Psoas muscle (tissue), 8 donors: ENCODE data around the gene FPR3. TPM values are rescaled to one million over a fixed set of nuclear protein-coding genes. Genes with fewer than 3 reads are reported as not detected.

Experiments used
- ATAC-seq, 4 donors: fragments of 200-7000 bp; cut with Tn5 transposase; one replicate each; pipeline ENCODE4 v1.9.1; 2020; ENCODE audit warnings: moderate library complexity in 3 of 4, mild to moderate bottlenecking in 2 of 4
- DNase-seq, 2 donors: peaks; one replicate each; pipeline ENCODE4 v3.0.0-alpha.2; 2020
- H3K27ac ChIP-seq: fragments of 200-600 bp; one replicate; pipeline ENCODE4 v1.8.0; 2022
- H3K27me3 ChIP-seq, 3 donors: fragments of 200-600 bp in 1 of 3; one replicate each; pipeline versions ENCODE4 v1.6.1 to v1.8.0; 2013 to 2022; ENCODE audit warnings: low read length in 2 of 3, mild to moderate bottlenecking in 2 of 3, moderate library complexity in 1 of 3; ENCODE audit not compliant: insufficient read depth in 3 of 3
- H3K36me3 ChIP-seq, 2 donors: fragments of 200-600 bp in 1 of 2; one replicate each; pipeline versions ENCODE4 v1.6.1 to v1.8.0; 2013 to 2022; ENCODE audit warnings: low read depth in 1 of 2, mild to moderate bottlenecking in 1 of 2, moderate library complexity in 1 of 2; ENCODE audit not compliant: insufficient read depth in 1 of 2
- H3K4me1 ChIP-seq: fragments of 200-600 bp; one replicate; pipeline ENCODE4 v1.8.0; 2022
- H3K4me3 ChIP-seq: fragments of 200-600 bp; one replicate; pipeline ENCODE4 v1.8.0; 2022; ENCODE audit warnings: mild to moderate bottlenecking
- H3K9me3 ChIP-seq: fragments of 200-600 bp; one replicate; pipeline ENCODE4 v1.8.0; 2022
- WGBS, 3 donors: extraction: QIAGEN DNeasy Blood & Tissue Kit; methylation state at CpG; one replicate each; pipeline versions ENCODE4 v1.1.6 to v1.1.7; 2013; 5-methylcytosine and 5-hydroxymethylcytosine counted together
- intact Hi-C, 2 donors: fragments of 100-400 bp; cut with DNase I; formaldehyde crosslinking; loops; one replicate each; pipeline versions ENCODE4 v1.11.0 to v1.14.2; 2022
- long read RNA-seq, 2 donors: library from polyadenylated mRNA; unstranded; transcript quantifications; one replicate each; pipeline ENCODE4 v2.0.0, GENCODE V29; 2021
- polyA plus RNA-seq, 3 donors: library from polyadenylated mRNA; stranded (reverse); fragments of 200-250 nt; gene quantifications; one replicate each; pipeline ENCODE4 v1.2.3, GENCODE V29; 2013
- total RNA-seq, 4 donors: library from RNA; stranded (reverse); fragmentation: NEBNext Ultra II Directional in 2 of 4; extraction: Animal tissue kit (Norgen Biotek cat#: 25700) in 2 of 4; gene quantifications; one replicate each; pipeline versions ENCODE4 v1.2.1 to v1.2.4, GENCODE V29; 2021 to 2023
- TF ChIP-seq, protein P1 (sequence below): fragments of 200-600 bp; IDR thresholded peaks from one replicate; pipeline ENCODE4 v1.8.0; 2022; ENCODE audit warnings: antibody characterized with exemption
- donor health status: healthy with polysubstance abuse.
- donor health status: DM: no; HTN: no; CAD: no; lungs with moderate emphysema.
- donor health status: Bipolar disorder and iron deficiency.
- donor health status: healthy.
- donor health status: DM: yes; HTN: yes; CAD: no.
- donor health status: DM: no; HTN: no; CAD: no.
- donor health status: DM: no; HTN: no; CAD: no.
- donor health status: DM: yes; HTN: yes; CAD: no.

The FPR3 gene
- total RNA-seq (1 to 10 TPM; 1.2 to 2.3 (median 1.8) TPM), polyA plus RNA-seq (under 1 TPM; 0.27 to 0.66 (median 0.32) TPM)
- long read RNA-seq, donor 1, partial matches to known transcripts = 0 of 1 reads
- long read RNA-seq, donor 1, other reads (novel, unspliced or antisense) = 0 of 1 reads
- long read RNA-seq, donor 2, partial matches to known transcripts = 0 of 1 reads
- long read RNA-seq, donor 2, other reads (novel, unspliced or antisense) = 0 of 1 reads

- Histone ChIP-seq H3K4me3 (peak within 1 kb of the TSS; percentile 28), H3K4me1 (no peaks in the 10 kb centered on the region), H3K9me3 (no peaks in the 10 kb centered on the region), H3K36me3 (no peaks in the 10 kb centered on the region), H3K27ac (no peak within 1 kb of the TSS), H3K27me3 (peaks cover 0 to 3% (median 3%) of the 10 kb centered on the region in 3 donors)
- intact Hi-C loops = no loop called here
- TF ChIP-seq, protein P1, sequence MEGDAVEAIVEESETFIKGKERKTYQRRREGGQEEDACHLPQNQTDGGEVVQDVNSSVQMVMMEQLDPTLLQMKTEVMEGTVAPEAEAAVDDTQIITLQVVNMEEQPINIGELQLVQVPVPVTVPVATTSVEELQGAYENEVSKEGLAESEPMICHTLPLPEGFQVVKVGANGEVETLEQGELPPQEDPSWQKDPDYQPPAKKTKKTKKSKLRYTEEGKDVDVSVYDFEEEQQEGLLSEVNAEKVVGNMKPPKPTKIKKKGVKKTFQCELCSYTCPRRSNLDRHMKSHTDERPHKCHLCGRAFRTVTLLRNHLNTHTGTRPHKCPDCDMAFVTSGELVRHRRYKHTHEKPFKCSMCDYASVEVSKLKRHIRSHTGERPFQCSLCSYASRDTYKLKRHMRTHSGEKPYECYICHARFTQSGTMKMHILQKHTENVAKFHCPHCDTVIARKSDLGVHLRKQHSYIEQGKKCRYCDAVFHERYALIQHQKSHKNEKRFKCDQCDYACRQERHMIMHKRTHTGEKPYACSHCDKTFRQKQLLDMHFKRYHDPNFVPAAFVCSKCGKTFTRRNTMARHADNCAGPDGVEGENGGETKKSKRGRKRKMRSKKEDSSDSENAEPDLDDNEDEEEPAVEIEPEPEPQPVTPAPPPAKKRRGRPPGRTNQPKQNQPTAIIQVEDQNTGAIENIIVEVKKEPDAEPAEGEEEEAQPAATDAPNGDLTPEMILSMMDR = no peak
- DNase-seq (no peak), ATAC-seq (no peak)
- 49 to 61% (median 57%) methylated on average over 2 of the region's 2 CpGs for WGBS, 3 donors
Measured at GRCh38 chr19:51794885-51795490, at the start of gene FPR3. Gene FPR3, plus strand, starts transcription at chr19:51795157. Its CDS starts 28,592 bp downstream, at chr19:51823749.

DNA sequence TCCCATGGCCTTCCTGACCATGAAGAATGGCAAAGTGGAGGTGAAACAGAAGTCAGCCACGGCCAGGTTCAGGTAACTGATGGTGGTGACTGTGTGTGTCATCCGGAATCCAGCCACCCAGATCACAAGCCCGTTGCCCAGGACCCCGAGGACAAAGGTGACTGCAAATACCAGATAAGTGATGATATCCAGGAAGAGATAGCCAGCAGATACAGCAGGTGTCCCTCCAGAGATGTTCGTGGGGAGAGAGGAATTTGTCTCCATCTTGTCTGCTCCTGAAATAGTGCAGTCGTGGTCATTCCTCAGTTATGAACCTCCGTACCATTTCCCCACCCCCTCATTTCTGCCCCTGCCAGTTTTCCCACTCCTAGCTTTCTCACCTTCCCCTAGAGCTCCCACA lies 48.2 kb upstream of the FPR3 start:
- Histone ChIP-seq H3K4me1 (no peaks in the 10 kb centered on the region), H3K36me3 (no peaks in the 10 kb centered on the region), H3K27me3 (no peaks in the 10 kb centered on the region), H3K9me3 (no peaks in the 10 kb centered on the region), H3K4me3 (no peak overlapping the region), H3K27ac (no peak overlapping the region)
- TF ChIP-seq, protein P1 = no peak
- intact Hi-C loops = no loop called here
- ATAC-seq (no peak), DNase-seq (no peak)
- WGBS, 3 donors = 72 to 79% (median 75%) methylated on average over 7 of the region's 7 CpGs

DNA sequence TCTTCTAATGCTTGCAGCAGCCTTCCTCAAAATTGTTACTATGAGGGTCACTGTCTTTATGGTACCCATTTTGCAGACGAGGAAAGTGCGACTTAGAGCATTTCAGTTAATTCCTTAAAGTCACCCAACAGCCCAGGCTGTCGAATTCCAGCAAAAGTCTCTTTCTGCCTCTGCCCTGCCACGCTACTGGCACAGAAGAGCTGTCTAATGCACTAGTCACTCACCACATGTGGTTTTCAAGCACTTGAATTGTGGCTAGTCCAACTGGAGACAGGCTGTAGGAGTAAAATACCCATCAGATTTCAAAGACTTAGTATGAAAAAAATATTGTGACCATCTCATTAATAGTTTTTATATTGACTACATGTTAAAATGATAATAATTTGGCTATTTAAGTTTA lies 45.0 kb upstream of the FPR3 start:
- Histone ChIP-seq H3K27me3 (no peaks in the 10 kb centered on the region), H3K27ac (no peak overlapping the region), H3K4me3 (no peak overlapping the region), H3K9me3 (no peaks in the 10 kb centered on the region), H3K4me1 (no peaks in the 10 kb centered on the region), H3K36me3 (no peaks in the 10 kb centered on the region)
- TF ChIP-seq, protein P1 = no peak
- intact Hi-C loops = no loop called here
- 63 to 72% (median 72%) methylated on average over 4 of the region's 4 CpGs for WGBS, 3 donors
- DNase-seq = no peak
- ATAC-seq = no peak

DNA sequence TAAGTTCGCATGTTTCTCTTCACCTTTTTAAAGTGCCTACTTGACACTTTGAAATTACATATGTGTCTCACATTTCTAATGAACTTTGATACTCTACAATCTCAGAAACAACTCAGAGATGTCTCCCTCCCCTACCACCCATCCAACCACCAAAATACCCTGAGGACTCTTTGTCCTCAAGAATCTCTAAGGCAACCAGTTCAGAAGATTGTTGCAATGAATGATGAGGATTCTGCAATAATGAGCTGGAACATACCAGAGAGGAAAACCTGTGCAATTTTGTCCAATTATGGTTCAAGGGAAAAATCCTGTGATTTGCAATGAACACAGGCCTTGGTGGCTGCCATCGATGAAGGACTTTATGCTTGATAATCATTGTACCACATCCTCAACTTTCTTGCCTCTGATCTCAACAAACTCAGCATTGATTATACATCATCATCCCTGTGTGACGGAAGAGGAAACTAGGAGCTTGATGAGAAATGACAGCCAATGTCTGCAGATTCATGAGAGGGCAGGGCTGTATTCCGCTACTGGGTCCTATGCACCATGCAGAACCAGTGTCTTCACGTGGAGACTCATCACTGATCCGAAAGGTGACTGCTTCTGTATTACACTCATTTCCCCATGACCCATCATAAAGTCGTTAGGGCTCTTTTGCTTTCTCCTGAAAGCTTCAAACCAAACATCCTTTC lies 44.4 kb upstream of the FPR3 start:
- H3K4me1 ChIP-seq = no peaks in the 10 kb centered on the region
- 72 to 85% (median 76%) methylated on average over 7 of the region's 7 CpGs for WGBS, 3 donors
- TF ChIP-seq, protein P1 = no peak
- intact Hi-C loops = no loop called here
- H3K9me3 ChIP-seq = no peaks in the 10 kb centered on the region
- H3K4me3 ChIP-seq = peak overlapping the region; percentile 7
- no peaks in the 10 kb centered on the region for H3K27me3 ChIP-seq
- ATAC-seq = no peak
- no peaks in the 10 kb centered on the region for H3K36me3 ChIP-seq
- H3K27ac ChIP-seq = no peak overlapping the region
- DNase-seq = no peak
